ENCODE data around the gene FAM78A.

Gene FAM78A

DNA sequence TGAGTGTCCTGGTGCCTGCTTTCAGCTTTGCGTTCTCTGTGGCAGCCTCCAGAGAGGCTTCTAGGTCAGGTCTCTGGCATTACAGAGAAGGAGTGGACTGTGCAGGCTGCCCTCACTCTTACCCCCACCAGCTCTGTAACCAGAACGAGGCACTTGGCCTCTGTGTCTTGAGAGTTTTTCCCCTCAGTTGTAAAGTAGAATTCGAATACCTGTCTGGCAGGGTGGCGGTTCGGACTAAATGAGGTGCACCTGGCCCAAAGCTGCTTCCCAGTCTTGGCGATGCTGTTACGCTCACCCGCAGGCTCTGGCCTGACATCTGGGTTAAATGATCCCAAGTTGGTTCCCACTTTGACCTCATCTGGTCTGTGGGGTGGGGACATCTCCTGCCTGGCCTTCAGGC is 40.1 kb downstream of the FAM78A start:
- peak overlapping the region; percentile 4; the same call in 1 of the 2 replicates for H3K27ac ChIP-seq
- POLR2A ChIA-PET (ENCODE audit: low non-redundant PET) = no interaction called here
- CTCF ChIA-PET = no interaction called here
- no peak for DNase-seq (ENCODE audit: low spot score)
- no peak for TF ChIP-seq CTCF (conservative IDR thresholded peaks at IDR 0.05; ENCODE audit: low read depth)

DNA sequence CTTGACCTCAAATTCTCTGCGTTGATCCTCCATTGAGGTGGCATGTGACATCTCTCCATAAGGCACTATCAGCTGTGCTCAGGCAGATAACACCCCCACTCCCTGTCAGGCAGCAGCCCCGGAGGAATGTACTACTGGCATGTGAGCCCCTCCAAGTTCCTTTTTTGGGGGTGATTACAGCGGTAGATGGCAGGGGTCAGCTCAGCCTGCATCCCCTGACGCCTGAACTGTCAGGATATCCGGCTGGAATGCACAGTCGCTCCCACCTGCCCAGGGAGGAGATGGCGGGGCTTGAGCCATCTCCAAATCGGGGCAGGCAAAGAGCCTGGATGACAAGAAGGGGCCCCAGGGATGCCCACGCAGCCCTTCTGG is 40.8 kb downstream of the FAM78A start:
- POLR2A ChIA-PET (ENCODE audit: low non-redundant PET) = interaction anchor here (0.5 kb wide), 1 partner anchor 13 kb away, joined by 5 read pairs; no protein-coding TSS in a partner anchor
- CTCF ChIA-PET = interaction anchor here (1.4 kb wide), 1 partner anchor 101 kb away, joined by 5 read pairs; no protein-coding TSS in a partner anchor
- no peak for TF ChIP-seq CTCF (conservative IDR thresholded peaks at IDR 0.05; ENCODE audit: low read depth)
- peak overlapping the region; percentile 4; the same call in 1 of the 2 replicates for H3K27ac ChIP-seq
- DNase-seq (ENCODE audit: low spot score) = no peak

DNA sequence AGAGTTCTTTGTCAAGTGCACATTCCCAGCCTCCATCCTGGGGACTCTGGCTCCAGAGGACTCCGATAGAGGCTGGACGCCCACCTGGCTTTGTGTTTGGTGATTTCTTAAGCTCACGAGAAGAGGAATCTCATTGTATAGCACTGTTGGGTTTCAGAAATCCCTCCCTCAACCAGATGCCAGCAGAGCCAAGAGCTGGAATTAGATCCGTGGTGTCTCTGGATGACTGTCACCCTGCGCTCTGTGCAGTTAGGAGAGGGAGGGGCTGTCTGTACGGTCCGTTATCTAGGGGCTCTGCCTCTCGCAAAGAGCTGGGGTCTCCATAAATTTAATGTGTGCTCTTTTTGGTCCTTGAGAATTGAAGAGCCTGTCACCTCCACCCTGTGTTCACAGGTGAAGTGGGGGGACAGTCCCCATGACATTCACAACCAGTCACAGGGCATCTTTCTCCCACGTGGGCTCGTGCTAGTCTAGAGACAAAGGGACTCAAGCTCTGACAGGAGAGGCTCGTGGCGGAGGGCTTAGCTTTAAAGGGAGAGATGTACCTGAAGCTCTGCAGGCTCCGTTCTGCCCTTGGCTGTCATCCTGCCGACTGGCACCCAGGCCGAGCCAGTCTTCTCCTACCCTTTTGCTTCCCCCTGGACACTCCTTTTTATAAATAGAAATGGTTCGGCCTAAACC is 41.4 kb downstream of the FAM78A start:
- ChIA-PET POLR2A (ENCODE audit: low non-redundant PET) (no interaction called here), CTCF (interaction anchor here (0.6 to 1.4 kb wide), 2 partner anchors 57 to 101 kb away, joined by 3 to 5 read pairs; no protein-coding TSS in a partner anchor)
- no peak overlapping the region for H3K27ac ChIP-seq
- DNase-seq (ENCODE audit: low spot score) = no peak
- no peak for TF ChIP-seq CTCF (conservative IDR thresholded peaks at IDR 0.05; ENCODE audit: low read depth)

DNA sequence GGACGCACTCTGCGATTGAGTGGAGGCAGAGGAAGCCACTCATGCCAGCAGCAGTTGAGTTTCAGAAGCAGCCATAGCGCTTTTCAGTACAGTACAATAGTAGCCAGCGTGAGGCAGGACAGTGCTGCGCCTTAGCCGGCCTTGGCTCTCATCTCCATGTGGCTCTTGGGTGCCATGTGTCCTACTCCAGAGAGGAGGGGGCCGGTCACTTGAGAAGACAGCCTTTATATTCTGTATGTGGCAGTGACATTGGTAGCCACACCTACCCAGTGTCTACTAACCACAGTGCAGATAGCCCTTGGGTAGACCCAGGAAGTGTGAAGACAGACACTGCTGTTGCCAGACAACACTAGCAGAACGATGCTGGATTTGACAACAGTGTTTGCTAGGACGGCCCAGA is 42.3 kb downstream of the FAM78A start:
- ChIA-PET CTCF (interaction anchor here (1.4 kb wide), 1 partner anchor 102 kb away, joined by 5 read pairs; no protein-coding TSS in a partner anchor), POLR2A (ENCODE audit: low non-redundant PET) (no interaction called here)
- H3K27ac ChIP-seq = no peak overlapping the region
- no peak for DNase-seq (ENCODE audit: low spot score)
- TF ChIP-seq CTCF (conservative IDR thresholded peaks at IDR 0.05; ENCODE audit: low read depth) = no peak

- POLR2A ChIA-PET (ENCODE audit: low non-redundant PET) = no interaction called here
- CTCF ChIA-PET = no interaction called here
- H3K27ac ChIP-seq = no peak overlapping the region
- no peak for DNase-seq (ENCODE audit: low spot score)
- TF ChIP-seq CTCF (conservative IDR thresholded peaks at IDR 0.05; ENCODE audit: low read depth) = no peak
Measured at GRCh38 chr9:131233556-131233955, 42.8 kb downstream of the FAM78A start.

DNA sequence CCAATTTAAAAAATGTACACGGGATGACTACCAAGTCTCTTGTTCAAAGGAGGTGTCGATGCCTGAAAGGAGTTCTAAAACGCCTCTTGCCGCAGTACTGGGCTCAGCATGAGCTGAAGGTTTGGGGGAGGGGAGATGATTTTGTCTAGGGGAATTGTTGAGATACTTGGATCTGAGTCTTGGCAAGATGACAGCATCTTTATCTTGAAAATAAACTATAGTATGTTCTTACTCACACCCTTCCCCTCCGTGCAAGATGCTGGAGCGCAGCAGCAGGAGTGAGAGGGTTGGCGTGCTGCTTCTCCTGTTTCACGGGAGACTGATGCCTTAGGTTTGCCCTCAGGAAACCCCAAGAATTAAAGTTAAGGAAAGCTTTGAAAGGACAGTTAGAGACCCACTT is 47.3 kb downstream of the FAM78A start:
- ChIA-PET POLR2A (ENCODE audit: low non-redundant PET) (no interaction called here), CTCF (interaction anchor here (0.7 kb wide), 1 partner anchor 48 kb away, joined by 5 read pairs; no protein-coding TSS in a partner anchor)
- no peak overlapping the region for H3K27ac ChIP-seq
- DNase-seq (ENCODE audit: low spot score) = no peak
- no peak for TF ChIP-seq CTCF (conservative IDR thresholded peaks at IDR 0.05; ENCODE audit: low read depth)
